Cardiac fibroblast (primary cell): ENCODE measurements around the gene TBX15.

Source experiments
- DNase-seq, 2 donors: peaks; one replicate each; pipeline versions ENCODE4 v3.0.0 to v3.0.0-alpha.2; 2010; ENCODE audit warnings: low read depth in 2 of 2
- H3K4me3 ChIP-seq, 2 donors: replicated peaks in 1 of 2; 1 replicate in 1 of 2; 2 replicates in 1 of 2; pipeline ENCODE4 v1.5.1; 2011; ENCODE audit warnings: low read depth in 2 of 2, low read length in 2 of 2, mild to moderate bottlenecking in 2 of 2, moderate library complexity in 1 of 2
- CTCF ChIP-seq: IDR thresholded peaks from one replicate; pipeline ENCODE4 v1.5.1; 2011; ENCODE audit warnings: low read depth, mild to moderate bottlenecking, low read length, inconsistent platforms

TBX15 gene

GRCh38 chr1:118898712-118899111 is 89.4 kb downstream of the TBX15 start:
- TF ChIP-seq CTCF: no peak
- no peak overlapping the region for H3K4me3 ChIP-seq
- DNase-seq: no peak

DNA sequence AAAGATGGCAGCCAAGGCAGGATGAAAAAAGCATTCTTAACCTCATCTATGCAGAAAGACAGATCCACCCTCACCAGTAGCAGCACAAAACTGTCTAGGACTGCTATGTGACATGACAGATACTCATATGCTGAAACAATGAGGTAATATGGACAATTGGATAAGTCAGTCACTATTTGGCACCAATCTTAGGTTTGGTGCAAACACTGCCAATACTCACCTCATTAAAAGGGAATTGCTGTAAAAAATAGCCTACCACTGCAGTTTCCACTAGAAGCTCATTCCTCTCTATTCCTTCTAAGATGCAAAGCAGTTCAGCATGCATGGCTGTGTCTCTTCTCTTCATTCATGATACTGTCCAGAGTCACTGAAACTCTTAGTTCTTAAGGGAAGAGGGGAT is 91.7 kb downstream of the TBX15 start:
- DNase-seq: no peak
- no peak for TF ChIP-seq CTCF
- H3K4me3 ChIP-seq: no peak overlapping the region

DNA sequence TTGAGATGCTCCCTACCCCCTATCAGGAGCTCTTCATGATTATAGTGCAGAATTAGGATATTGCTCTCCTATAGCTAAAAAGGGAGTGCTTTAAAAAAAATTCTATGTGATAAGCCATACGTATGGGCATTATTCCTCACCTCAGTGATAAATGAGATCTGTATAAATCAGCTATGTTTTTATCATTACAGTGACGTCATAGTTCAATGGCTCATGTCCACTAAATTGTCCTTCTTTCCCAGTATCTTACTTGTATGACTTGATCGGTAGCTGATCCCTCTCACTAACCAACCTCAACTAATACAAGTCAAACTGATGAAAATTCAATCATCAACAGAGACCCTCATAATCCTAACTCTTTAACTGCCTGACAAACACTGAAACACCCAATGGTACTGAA is 93.3 kb downstream of the TBX15 start:
- H3K4me3 ChIP-seq: no peak overlapping the region
- no peak for TF ChIP-seq CTCF
- DNase-seq: no peak

GRCh38 chr1:118890851-118891384 is 97.2 kb downstream of the TBX15 start:
- no peak for TF ChIP-seq CTCF
- H3K4me3 ChIP-seq: no peak overlapping the region
- no peak for DNase-seq

DNA sequence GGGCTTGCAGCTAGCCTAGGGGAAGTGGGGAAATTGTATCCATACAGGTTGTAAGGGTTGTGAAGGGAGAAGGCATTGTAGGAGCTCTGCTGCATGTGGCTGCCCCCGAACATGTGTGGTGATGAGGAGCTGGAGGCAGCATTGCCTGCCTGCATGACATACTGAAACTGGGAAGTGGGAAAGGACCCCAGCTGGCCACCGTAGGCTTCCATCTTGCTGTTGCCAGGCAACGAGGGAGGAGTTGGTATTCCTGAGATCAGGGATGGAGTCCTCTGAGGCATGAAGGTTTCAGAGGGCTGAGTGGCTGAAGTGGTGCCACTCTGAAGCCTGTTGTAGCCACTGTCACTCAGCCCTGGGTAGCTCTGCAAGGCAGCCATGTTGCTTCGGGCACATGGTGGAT is 103.2 kb downstream of the TBX15 start:
- no peak overlapping the region for H3K4me3 ChIP-seq
- no peak for DNase-seq
- no peak for TF ChIP-seq CTCF

GRCh38 chr1:118881751-118882150 is 106.4 kb downstream of the TBX15 start:
- DNase-seq: no peak
- no peak for TF ChIP-seq CTCF
- H3K4me3 ChIP-seq: no peak overlapping the region

- no peak overlapping the region for H3K4me3 ChIP-seq
- no peak for TF ChIP-seq CTCF
These were observed 109.5 kb downstream of the TBX15 start for GRCh38 chr1:118878661-118879060.

More at GRCh38 chr1:118878661-118879060, 109.5 kb downstream of the TBX15 start:
- DNase-seq: no peak
